Testis (tissue), 3 donors: ENCODE data around the gene LRRC42. TPM values are rescaled to one million over a fixed set of nuclear protein-coding genes. Genes with fewer than 3 reads are reported as not detected.

Experiments
- DNase-seq: peaks from one replicate; pipeline ENCODE4 v3.0.0-alpha.2; 2019
- H3K27ac ChIP-seq, 2 donors: fragments of 200-600 bp; sonication (generic); one replicate each; pipeline ENCODE4 v1.5.1; 2019
- H3K27me3 ChIP-seq: fragments of 200-600 bp; sonication (generic); one replicate; pipeline ENCODE4 v1.5.1; 2019
- H3K36me3 ChIP-seq: fragments of 200-600 bp; sonication (generic); one replicate; pipeline ENCODE4 v1.5.1; 2017; ENCODE audit warnings: low read depth; ENCODE audit errors: missing control alignments
- H3K4me1 ChIP-seq: fragments of 200-600 bp; sonication (generic); one replicate; pipeline ENCODE4 v1.5.1; 2019
- H3K4me3 ChIP-seq, 2 donors: fragments of 200-600 bp; sonication (generic); one replicate each; pipeline ENCODE4 v1.5.1; 2017 to 2019
- H3K9me3 ChIP-seq: fragments of 200-600 bp; sonication (generic); one replicate; pipeline ENCODE4 v1.5.1; 2017
- CTCF ChIP-seq, 3 experiments: fragments of 450-650 bp in 2 of 3; fragments of 200-600 bp in 1 of 3; sonication (generic) in 1 of 3; IDR thresholded peaks; one replicate each; pipeline ENCODE4 v1.5.1; 2016 to 2019; ENCODE audit warnings: antibody characterized with exemption in 3 of 3, mild to moderate bottlenecking in 2 of 3, moderate library complexity in 1 of 3
- POLR2A ChIP-seq: fragments of 450-650 bp; IDR thresholded peaks from one replicate; pipeline ENCODE4 v1.6.1; 2017; ENCODE audit warnings: antibody characterized with exemption, mild to moderate bottlenecking, moderate library complexity
- WGBS, 2 donors: methylation state at CpG; one replicate each; pipeline ENCODE4 v1.1.5; 2018; 5-methylcytosine and 5-hydroxymethylcytosine counted together
- intact Hi-C: fragments of 100-400 bp; cut with DNase I; formaldehyde crosslinking; loops from one replicate; pipeline ENCODE4 v1.15.1; 2023; ENCODE audit warnings: low total_unique reads
- polyA plus RNA-seq: library from polyadenylated mRNA; stranded (reverse); fragments of 350-450 nt; fragmentation: Illumina TruSeq; extraction: RNeasy Lipid Tissue Mini Kit (QIAGEN cat#74804); gene quantifications from one replicate; pipeline ENCODE4 v1.2.3, GENCODE V29; 2014; ENCODE audit warnings: low read depth, low replicate concordance; ENCODE audit not compliant: insufficient read depth
- total RNA-seq, 2 donors: library from RNA; depleted of rRNA; stranded (reverse); fragments of >200 nt; gene quantifications; one replicate each; pipeline ENCODE4 v1.2.3, GENCODE V29; 2016

The LRRC42 gene
- total and polyA plus RNA-seq, 3 donors from 2014 or later: 37.8 to 42.8 (median 41.2) TPM

- Histone ChIP-seq H3K4me1 (no peaks in the 10 kb centered on the region), H3K9me3 (no peaks in the 10 kb centered on the region), H3K27me3 (no peaks in the 10 kb centered on the region), H3K4me3 (no peak overlapping the region), H3K27ac (no peak overlapping the region), H3K36me3 (no peaks in the 10 kb centered on the region)
- TF ChIP-seq CTCF (IDR thresholded peaks at IDR 0.05) (no peak), POLR2A (no peak)
- DNase-seq: no peak
- intact Hi-C loops: no loop called here
- 61 to 79% methylated on average over 2 of the region's 2 CpGs for WGBS, 2 donors
Measured at GRCh38 chr1:53971718-53972117, 25.6 kb downstream of the LRRC42 start.

- TF ChIP-seq POLR2A: no peak
- no peak for TF ChIP-seq CTCF (IDR thresholded peaks at IDR 0.05)
- Histone ChIP-seq H3K4me1 (no peaks in the 10 kb centered on the region), H3K36me3 (no peaks in the 10 kb centered on the region), H3K27me3 (no peaks in the 10 kb centered on the region), H3K4me3 (no peak overlapping the region), H3K9me3 (no peaks in the 10 kb centered on the region), H3K27ac (no peak overlapping the region)
- 95% methylated on average over 7 of the region's 7 CpGs for WGBS, 2 donors
- DNase-seq: no peak
- intact Hi-C loops: no loop called here
Measured at GRCh38 chr1:53975861-53976260, 29.7 kb downstream of the LRRC42 start.

GRCh38 chr1:53979712-53980450 is 33.7 kb downstream of the LRRC42 start:
- H3K4me1 ChIP-seq: peaks cover 12% of the 10 kb centered on the region
- H3K27ac ChIP-seq: no peak overlapping the region
- TF ChIP-seq CTCF (IDR thresholded peaks at IDR 0.05) (no peak), POLR2A (no peak)
- no peaks in the 10 kb centered on the region for H3K27me3 ChIP-seq
- 82 to 85% methylated on average over 13 of the region's 13 CpGs for WGBS, 2 donors
- no peak for DNase-seq
- no peaks in the 10 kb centered on the region for H3K9me3 ChIP-seq
- no peaks in the 10 kb centered on the region for H3K36me3 ChIP-seq
- intact Hi-C loops: no loop called here
- no peak overlapping the region for H3K4me3 ChIP-seq

- Histone ChIP-seq H3K9me3 (no peaks in the 10 kb centered on the region), H3K27ac (no peak overlapping the region), H3K36me3 (no peaks in the 10 kb centered on the region), H3K4me3 (no peak overlapping the region), H3K4me1 (peaks cover 12% of the 10 kb centered on the region), H3K27me3 (no peaks in the 10 kb centered on the region)
- 98 to 99% methylated on average over 6 of the region's 6 CpGs for WGBS, 2 donors
- TF ChIP-seq POLR2A (no peak), CTCF (IDR thresholded peaks at IDR 0.05) (no peak)
- intact Hi-C loops: no loop called here
- no peak for DNase-seq
Measured at GRCh38 chr1:53981220-53981619, 35.1 kb downstream of the LRRC42 start.
